ENCODE measurements around the gene EPHA2. TPM values are rescaled to one million over a fixed set of nuclear protein-coding genes. Genes with fewer than 3 reads are reported as not detected.

Gene EPHA2
- total and polyA plus RNA-seq, 2 experiments from 2014 or later: 7.5 to 51.2 TPM

GRCh38 chr1:16145030-16145661, 10.7 kb downstream of the EPHA2 start:
- H3K27ac Mint-ChIP-seq: peak overlapping the region; percentile 96
- Histone ChIP-seq H3F3A (replicated peaks; ENCODE audit: low read depth) (peaks cover 20% of the 10 kb centered on the region), H3K79me2 (replicated peaks; ENCODE audit: insufficient read depth) (peaks cover 80% of the 10 kb centered on the region), H2AFZ (no peak overlapping the region), H3K4me3 (peak overlapping the region; percentile 42; the same call in 1 of the 2 replicates), H3K27me3 (ENCODE audit: insufficient read depth) (no peaks in the 10 kb centered on the region), H3K4me1 (ENCODE audit: insufficient read depth) (peaks cover 54% of the 10 kb centered on the region), H3K27ac (ENCODE audit: low read depth) (peak overlapping the region; percentile 96), H3K9me2 (ENCODE audit: insufficient read depth) (no peaks in the 10 kb centered on the region), H3K4me2 (peak overlapping the region; percentile 86), H4K20me1 (replicated peaks; ENCODE audit: insufficient read depth) (peaks cover 10% of the 10 kb centered on the region), H3K36me3 (ENCODE audit: insufficient read depth) (peaks cover 14% of the 10 kb centered on the region)
- ATAC-seq (peak; percentile 20), DNase-seq (ENCODE audit: low spot score) (peak; percentile 68)
- peaks cover 65% of the 10 kb centered on the region for H3K36me3 Mint-ChIP-seq (ENCODE audit: low read depth)
- H3K9me3 Mint-ChIP-seq: no peaks in the 10 kb centered on the region
- H3K27me3 Mint-ChIP-seq (ENCODE audit: insufficient read depth, low read depth, poor library complexity): peaks cover 27% of the 10 kb centered on the region
- peak overlapping the region; percentile 53; the same call in 1 of the 3 replicates for H3K4me3 Mint-ChIP-seq
- H3K4me1 Mint-ChIP-seq: peaks cover 55% of the 10 kb centered on the region
- TF ChIP-seq, protein P1, sequence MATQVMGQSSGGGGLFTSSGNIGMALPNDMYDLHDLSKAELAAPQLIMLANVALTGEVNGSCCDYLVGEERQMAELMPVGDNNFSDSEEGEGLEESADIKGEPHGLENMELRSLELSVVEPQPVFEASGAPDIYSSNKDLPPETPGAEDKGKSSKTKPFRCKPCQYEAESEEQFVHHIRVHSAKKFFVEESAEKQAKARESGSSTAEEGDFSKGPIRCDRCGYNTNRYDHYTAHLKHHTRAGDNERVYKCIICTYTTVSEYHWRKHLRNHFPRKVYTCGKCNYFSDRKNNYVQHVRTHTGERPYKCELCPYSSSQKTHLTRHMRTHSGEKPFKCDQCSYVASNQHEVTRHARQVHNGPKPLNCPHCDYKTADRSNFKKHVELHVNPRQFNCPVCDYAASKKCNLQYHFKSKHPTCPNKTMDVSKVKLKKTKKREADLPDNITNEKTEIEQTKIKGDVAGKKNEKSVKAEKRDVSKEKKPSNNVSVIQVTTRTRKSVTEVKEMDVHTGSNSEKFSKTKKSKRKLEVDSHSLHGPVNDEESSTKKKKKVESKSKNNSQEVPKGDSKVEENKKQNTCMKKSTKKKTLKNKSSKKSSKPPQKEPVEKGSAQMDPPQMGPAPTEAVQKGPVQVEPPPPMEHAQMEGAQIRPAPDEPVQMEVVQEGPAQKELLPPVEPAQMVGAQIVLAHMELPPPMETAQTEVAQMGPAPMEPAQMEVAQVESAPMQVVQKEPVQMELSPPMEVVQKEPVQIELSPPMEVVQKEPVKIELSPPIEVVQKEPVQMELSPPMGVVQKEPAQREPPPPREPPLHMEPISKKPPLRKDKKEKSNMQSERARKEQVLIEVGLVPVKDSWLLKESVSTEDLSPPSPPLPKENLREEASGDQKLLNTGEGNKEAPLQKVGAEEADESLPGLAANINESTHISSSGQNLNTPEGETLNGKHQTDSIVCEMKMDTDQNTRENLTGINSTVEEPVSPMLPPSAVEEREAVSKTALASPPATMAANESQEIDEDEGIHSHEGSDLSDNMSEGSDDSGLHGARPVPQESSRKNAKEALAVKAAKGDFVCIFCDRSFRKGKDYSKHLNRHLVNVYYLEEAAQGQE (IDR thresholded peaks at IDR 0.05; ENCODE audit: unreplicated experiment): no peak
- TF ChIP-seq ETS1 (IDR thresholded peaks at IDR 0.05) (0 out of 2 replicates have a peak, but pooled peaks have one; percentile 36), JUNB (IDR thresholded peaks at IDR 0.05; ENCODE audit: unreplicated experiment) (no peak)
- TF ChIP-seq, protein P2, sequence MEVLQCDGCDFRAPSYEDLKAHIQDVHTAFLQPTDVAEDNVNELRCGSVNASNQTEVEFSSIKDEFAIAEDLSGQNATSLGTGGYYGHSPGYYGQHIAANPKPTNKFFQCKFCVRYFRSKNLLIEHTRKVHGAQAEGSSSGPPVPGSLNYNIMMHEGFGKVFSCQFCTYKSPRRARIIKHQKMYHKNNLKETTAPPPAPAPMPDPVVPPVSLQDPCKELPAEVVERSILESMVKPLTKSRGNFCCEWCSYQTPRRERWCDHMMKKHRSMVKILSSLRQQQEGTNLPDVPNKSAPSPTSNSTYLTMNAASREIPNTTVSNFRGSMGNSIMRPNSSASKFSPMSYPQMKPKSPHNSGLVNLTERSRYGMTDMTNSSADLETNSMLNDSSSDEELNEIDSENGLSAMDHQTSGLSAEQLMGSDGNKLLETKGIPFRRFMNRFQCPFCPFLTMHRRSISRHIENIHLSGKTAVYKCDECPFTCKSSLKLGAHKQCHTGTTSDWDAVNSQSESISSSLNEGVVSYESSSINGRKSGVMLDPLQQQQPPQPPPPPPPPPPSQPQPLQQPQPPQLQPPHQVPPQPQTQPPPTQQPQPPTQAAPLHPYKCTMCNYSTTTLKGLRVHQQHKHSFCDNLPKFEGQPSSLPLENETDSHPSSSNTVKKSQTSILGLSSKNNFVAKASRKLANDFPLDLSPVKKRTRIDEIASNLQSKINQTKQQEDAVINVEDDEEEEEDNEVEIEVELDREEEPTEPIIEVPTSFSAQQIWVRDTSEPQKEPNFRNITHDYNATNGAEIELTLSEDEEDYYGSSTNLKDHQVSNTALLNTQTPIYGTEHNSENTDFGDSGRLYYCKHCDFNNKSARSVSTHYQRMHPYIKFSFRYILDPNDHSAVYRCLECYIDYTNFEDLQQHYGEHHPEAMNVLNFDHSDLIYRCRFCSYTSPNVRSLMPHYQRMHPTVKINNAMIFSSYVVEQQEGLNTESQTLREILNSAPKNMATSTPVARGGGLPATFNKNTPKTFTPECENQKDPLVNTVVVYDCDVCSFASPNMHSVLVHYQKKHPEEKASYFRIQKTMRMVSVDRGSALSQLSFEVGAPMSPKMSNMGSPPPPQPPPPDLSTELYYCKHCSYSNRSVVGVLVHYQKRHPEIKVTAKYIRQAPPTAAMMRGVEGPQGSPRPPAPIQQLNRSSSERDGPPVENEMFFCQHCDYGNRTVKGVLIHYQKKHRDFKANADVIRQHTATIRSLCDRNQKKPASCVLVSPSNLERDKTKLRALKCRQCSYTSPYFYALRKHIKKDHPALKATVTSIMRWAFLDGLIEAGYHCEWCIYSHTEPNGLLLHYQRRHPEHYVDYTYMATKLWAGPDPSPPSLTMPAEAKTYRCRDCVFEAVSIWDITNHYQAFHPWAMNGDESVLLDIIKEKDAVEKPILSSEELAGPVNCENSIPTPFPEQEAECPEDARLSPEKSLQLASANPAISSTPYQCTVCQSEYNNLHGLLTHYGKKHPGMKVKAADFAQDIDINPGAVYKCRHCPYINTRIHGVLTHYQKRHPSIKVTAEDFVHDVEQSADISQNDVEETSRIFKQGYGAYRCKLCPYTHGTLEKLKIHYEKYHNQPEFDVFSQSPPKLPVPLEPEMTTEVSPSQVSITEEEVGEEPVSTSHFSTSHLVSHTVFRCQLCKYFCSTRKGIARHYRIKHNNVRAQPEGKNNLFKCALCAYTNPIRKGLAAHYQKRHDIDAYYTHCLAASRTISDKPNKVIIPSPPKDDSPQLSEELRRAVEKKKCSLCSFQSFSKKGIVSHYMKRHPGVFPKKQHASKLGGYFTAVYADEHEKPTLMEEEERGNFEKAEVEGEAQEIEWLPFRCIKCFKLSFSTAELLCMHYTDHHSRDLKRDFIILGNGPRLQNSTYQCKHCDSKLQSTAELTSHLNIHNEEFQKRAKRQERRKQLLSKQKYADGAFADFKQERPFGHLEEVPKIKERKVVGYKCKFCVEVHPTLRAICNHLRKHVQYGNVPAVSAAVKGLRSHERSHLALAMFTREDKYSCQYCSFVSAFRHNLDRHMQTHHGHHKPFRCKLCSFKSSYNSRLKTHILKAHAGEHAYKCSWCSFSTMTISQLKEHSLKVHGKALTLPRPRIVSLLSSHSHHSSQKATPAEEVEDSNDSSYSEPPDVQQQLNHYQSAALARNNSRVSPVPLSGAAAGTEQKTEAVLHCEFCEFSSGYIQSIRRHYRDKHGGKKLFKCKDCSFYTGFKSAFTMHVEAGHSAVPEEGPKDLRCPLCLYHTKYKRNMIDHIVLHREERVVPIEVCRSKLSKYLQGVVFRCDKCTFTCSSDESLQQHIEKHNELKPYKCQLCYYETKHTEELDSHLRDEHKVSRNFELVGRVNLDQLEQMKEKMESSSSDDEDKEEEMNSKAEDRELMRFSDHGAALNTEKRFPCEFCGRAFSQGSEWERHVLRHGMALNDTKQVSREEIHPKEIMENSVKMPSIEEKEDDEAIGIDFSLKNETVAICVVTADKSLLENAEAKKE (CRISPR knock-in tag; IDR thresholded peaks at IDR 0.05): no peak

Data from GM23338 (cell line).